GM19240 (cell line): ENCODE measurements around the gene PDK3.
A peak's percentile ranks its signal among the peaks of the same experiment; 100 is the strongest.

Source experiments
- DNase-seq: peaks from one replicate; pipeline ENCODE4 v3.0.0; 2011; ENCODE audit warnings: low spot score; ENCODE audit not compliant: insufficient read length

The PDK3 gene

DNA sequence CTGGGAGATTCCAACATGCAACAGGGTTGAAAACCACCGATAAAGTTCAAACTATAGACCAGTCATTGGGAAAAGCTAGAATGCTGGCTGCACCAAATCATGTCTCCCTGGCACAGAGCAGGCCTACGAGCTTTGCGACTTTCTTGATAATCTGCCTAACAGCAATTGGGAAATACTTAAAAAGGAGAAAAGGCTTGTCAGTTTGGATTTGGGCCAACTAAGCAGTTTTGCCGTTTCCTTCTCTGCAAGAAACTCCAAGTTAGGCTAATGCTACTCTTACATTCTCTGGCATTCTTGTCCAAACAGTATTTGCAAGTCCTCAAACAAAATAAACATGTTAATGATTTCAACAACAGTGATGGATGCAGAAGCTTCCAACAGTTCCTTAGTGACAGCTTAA is 87.9 kb downstream of the PDK3 start:
- DNase-seq: no peak

DNA sequence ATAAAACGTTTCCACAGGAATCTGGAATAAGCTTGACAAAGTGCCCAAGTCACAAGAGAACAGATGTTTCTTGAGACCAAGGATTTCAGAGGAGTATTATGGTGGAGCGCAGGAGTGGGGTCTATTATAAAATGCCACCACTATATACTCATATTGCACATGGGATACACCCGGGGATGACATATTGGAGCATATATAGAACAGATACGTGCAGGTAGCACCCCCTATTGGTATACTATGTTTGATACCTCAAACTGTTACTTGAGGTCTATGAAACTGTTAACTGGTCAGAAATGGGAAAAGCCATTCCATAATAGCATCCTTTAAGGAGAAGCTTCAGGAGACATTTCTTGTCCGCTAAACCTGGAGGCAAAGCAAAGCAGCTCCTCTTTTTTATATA is 96.0 kb downstream of the PDK3 start:
- DNase-seq: peak; percentile 15

DNA sequence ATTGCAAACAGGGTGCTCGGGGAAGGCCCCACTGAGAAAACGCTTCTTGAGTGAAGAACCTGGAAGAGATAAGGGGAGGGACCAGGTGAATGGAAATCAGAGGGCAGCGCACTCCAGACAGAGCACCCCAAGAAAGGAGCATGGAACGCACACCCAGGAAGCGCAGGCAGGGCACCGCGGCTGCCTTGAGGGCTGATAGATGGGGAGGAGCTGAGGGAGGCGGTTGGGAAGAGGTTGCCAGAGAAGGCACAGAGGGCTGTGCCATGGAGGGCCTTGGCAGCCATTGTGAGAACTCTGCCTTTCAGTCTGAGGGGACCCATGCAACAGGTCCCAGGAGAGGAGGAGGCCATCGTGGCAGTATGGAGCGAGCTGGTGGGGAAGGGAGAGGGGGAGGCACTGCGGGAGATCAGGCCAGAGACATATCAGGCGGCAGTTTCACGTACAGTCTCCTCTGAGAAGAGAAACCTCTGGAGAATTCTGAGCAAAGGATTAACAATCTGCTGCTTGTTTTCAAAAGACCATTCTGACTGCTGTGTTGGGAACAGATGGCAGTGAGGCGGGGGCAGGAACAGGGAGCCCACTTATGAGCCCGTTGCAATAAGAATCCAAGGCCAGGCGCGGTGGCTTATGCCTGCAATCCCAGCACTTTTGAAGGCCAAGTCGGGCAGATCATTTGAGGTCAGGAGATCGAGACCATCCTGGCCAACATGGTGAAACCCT is 98.4 kb downstream of the PDK3 start:
- no peak for DNase-seq

DNA sequence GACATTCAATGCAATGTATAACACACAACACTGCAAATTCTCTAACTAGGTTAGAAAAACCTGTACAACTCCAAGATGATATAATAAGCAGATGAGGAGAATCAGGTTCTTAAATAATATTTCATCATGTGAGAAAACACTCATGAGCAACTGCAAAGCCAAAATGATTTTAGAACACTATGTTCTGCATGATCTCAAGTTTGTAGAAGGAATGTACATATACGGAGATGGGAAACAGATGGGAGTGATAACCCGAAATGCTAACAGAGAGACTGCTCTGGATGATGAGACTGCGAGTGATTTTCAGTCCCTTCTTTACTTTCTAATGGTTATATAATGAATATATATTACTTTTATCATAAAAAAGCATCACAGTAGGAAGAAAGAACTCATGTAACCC is 101.2 kb downstream of the PDK3 start:
- DNase-seq: no peak

DNA sequence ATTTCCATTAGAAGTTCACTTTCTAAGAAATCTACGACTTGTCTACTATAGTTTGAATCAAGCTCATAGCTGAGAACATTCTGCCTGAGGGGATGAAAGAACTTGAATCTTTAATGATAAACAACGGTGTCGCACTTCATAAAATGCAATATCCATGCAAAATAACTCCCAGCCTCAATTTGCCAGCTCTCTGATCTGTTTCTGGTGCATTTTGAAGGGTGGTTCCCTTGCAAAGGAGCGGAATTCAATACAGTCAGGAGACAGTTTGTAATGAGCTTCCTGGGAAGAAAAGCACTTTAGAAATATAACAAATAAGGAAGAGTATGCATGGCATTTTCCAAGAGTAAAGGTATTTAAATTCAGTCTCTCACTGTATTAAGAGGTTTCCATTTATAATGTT is 102.1 kb downstream of the PDK3 start:
- no peak for DNase-seq

DNA sequence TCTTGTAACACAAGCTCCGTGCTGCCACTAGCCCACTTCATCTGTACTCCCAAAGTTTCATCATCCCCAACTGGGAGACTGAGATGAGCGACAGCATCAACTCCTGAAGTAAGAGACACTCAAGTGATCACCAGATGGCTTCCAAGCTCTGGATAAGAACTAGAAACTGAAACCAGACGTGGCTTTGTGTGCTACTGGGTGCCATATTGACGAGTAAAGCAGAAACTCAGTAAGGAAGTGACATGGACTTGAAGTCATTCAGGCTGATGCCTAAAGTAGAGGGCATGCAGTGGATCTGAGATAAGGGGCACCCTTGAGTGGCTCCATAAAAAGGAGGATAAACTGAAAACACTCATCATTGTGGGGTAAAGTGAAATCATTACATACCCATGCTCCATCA is 109.7 kb downstream of the PDK3 start:
- no peak for DNase-seq

DNA sequence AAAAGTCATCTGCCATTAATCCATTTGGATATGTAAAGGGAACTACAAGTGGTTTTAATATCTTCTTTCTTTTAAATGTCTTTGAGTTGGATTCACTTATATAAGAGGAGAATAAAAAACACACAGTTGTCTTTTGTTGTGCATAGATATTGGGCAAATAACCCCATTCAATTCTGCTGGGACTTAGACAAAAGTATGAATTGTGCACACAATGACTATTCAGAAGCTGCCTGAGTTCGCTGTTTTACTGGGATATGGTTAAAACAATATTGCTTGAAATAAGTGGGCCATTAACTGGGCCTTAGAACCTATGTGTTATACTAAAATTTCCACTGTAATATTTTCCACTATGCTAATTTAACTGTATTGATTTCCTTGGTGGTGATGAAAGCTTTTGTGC is 110.4 kb downstream of the PDK3 start:
- DNase-seq: no peak

DNA sequence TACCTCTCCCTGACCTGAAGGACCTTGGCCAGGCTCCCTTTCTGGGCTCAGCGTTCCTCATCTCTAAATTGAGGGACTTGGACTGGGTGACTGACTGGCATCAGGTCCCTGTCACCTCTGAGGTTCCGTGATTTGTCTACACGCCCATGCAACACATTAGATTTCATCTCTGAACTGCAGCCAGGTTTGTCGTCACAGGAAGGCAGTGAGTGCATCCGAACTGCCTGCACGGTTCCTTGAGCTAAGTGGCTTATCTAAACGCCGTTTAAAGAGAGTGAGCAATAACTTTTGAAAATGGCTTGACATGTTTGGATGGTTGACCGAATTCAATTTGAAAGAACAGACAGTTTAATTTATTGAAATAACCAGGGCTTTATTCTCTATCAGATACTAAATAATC is 112.0 kb downstream of the PDK3 start:
- DNase-seq: no peak
